GM18519 (cell line): Measurements from ENCODE around the gene ATG9B.

ENCODE experiments used
- ATAC-seq: cut with Tn5 transposase; IDR thresholded peaks from one replicate; pipeline ENCODE4 v1.9.1; 2021; ENCODE audit warnings: mild to moderate bottlenecking, moderate library complexity; ENCODE audit not compliant: unreplicated experiment, low FRiP score

Gene ATG9B

GRCh38 chr7:150969475-150969874 is 54.8 kb downstream of the ATG9B start:
- no peak for ATAC-seq

- ATAC-seq: no peak
Observed at GRCh38 chr7:150968734-150969372, 55.4 kb downstream of the ATG9B start.

DNA sequence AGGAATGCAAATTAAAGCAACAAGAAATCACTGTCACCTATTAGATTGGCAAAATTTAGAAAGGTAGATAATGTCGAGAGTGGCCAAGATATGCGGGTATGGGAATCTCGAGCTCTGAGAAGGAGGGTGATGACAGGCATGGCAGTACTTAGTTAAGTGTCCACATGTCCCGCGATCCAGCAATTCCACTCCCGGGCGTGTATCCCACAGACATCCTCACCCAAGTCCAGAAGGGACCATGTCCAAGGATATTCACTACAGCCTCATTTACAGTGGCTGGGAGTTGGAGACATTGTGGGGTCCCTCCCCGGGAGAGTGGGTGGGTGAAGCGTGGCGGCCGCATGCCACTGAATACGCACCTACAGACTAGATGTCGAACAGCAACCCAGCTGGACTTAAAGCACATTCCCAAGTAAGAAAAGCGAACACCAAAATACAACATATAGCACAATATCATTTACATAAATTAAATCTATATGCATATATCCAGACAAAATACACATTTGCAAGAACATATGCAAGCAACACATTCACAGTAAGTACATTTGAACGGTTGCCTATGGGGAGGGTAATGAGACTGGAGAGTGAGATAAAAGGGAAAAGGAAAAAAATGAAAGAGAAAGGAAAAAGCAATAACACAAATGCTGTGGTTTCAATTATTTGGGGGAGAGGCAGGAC is 56.1 kb downstream of the ATG9B start:
- no peak for ATAC-seq

DNA sequence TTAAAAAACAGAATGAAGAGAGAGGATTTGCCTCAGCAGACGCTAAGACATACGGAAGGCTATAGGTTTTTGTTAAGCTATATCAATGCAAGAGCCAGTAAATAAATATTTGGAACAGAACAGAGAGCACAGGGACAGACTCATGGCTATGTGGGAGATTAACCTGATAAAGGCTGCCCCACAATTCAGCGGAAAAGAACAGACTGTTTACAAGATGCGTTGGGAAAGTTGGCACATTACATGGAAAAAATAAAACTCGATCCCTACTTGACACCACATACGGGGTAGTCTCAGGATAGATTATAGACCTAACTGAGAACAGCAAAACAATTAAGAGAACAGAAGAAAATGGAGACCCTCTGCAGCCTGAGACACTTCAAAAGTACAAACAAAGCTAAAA is 56.9 kb downstream of the ATG9B start:
- no peak for ATAC-seq

DNA sequence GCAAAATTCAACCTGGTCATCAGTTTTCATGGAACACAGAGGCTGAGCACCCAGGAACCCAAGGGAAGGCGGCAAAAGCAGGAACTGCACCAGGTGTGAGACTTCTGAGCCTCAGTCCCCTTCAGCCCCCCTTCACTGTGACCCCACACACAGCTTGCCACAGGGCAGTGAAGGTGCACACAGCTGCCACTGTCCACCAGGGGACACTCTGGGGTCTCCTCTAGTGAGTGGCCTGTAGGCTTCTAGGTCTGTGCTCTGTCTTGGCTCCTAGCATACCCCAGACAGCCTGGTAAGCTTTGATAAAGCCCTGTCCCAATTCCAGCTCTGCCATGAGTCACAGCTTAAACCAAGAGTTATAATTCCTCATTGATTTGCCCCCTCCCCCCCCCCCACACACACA is 58.3 kb downstream of the ATG9B start:
- ATAC-seq: no peak

GRCh38 chr7:150965273-150965830 is 58.9 kb downstream of the ATG9B start:
- ATAC-seq: no peak
